Heart left ventricle (tissue), 16 donors: Measurements from ENCODE around the gene RPGR. TPM values are rescaled to one million over a fixed set of nuclear protein-coding genes. Genes with fewer than 3 reads are reported as not detected.

Experiments
- ATAC-seq, 4 donors: fragments of 200-7000 bp; cut with Tn5 transposase; one replicate each; pipeline ENCODE4 v1.9.1; 2020 to 2022; ENCODE audit warnings: moderate library complexity in 4 of 4, mild to moderate bottlenecking in 3 of 4, moderate number of reproducible peaks in 1 of 4
- DNase-seq, 5 donors: peaks; one replicate each; pipeline ENCODE4 v3.0.0-alpha.2; 2020
- H3K27ac ChIP-seq, 12 donors: fragments of 200-600 bp; sonication (generic) in 4 of 12; one replicate each; pipeline versions ENCODE4 v1.5.0 to v1.8.0; 2016 to 2022; ENCODE audit warnings: mild to moderate bottlenecking in 2 of 12
- H3K27me3 ChIP-seq, 9 donors: fragments of 200-600 bp; sonication (generic) in 2 of 9; one replicate each; pipeline versions ENCODE4 v1.5.1 to v1.8.0; 2016 to 2022; ENCODE audit warnings: mild to moderate bottlenecking in 3 of 9
- H3K36me3 ChIP-seq, 9 donors: fragments of 200-600 bp; sonication (generic) in 2 of 9; one replicate each; pipeline versions ENCODE4 v1.5.0 to v1.8.0; 2018 to 2022; ENCODE audit warnings: mild to moderate bottlenecking in 2 of 9
- H3K4me1 ChIP-seq, 12 donors: fragments of 200-600 bp; sonication (generic) in 4 of 12; one replicate each; pipeline versions ENCODE4 v1.5.0 to v1.8.0; 2016 to 2022; ENCODE audit warnings: mild to moderate bottlenecking in 3 of 12
- H3K4me3 ChIP-seq, 12 donors: fragments of 200-600 bp; sonication (generic) in 4 of 12; one replicate each; pipeline versions ENCODE4 v1.5.0 to v1.8.0; 2017 to 2022; ENCODE audit warnings: mild to moderate bottlenecking in 9 of 12, moderate library complexity in 4 of 12
- H3K9me3 ChIP-seq, 12 donors: fragments of 200-600 bp; sonication (generic) in 4 of 12; one replicate each; pipeline versions ENCODE4 v1.5.0 to v1.8.0; 2016 to 2022; ENCODE audit warnings: mild to moderate bottlenecking in 1 of 12
- CTCF ChIP-seq, 12 donors: fragments of 200-600 bp; sonication (generic) in 4 of 12; IDR thresholded peaks; one replicate each; pipeline versions ENCODE4 v1.5.0 to v1.8.0; 2018 to 2022; ENCODE audit warnings: antibody characterized with exemption in 12 of 12, mild to moderate bottlenecking in 5 of 12
- POLR2A ChIP-seq, 2 donors: fragments of 450-650 bp; IDR thresholded peaks; one replicate each; pipeline ENCODE4 v1.6.1; 2017; ENCODE audit warnings: antibody characterized with exemption in 2 of 2, mild to moderate bottlenecking in 2 of 2, moderate library complexity in 2 of 2
- WGBS, 4 donors: extraction: QIAGEN DNeasy Blood & Tissue Kit in 2 of 4; methylation state at CpG; one replicate each; pipeline versions ENCODE4 v1.1.5 to v1.1.7; 2013 to 2018; 5-methylcytosine and 5-hydroxymethylcytosine counted together
- intact Hi-C, 10 donors: fragments of 100-400 bp; cut with DNase I; formaldehyde crosslinking; loops; one replicate each; pipeline versions ENCODE4 v1.11.1 to v1.14.2; 2022
- polyA plus RNA-seq, 2 donors: library from polyadenylated mRNA; stranded (reverse); fragments of 200-250 nt; gene quantifications; one replicate each; pipeline ENCODE4 v1.2.3, GENCODE V29; 2013
- total RNA-seq, 9 donors: library from RNA; depleted of rRNA in 2 of 9; stranded (reverse); fragments of >200 nt in 2 of 9; fragmentation: NEBNext Ultra II Directional in 3 of 9; extraction: Animal tissue kit (Norgen Biotek cat#: 25700) in 3 of 9; gene quantifications; one replicate each; pipeline versions ENCODE4 v1.1.0 to v1.2.4, GENCODE V29; 2016 to 2023
- donor health status: ischemic (EF 13 %, LVEDD 7.1; RV severe dilation, severe dysfunction).
- donor health status: healthy with polysubstance abuse.
- donor health status: DM: no; HTN: yes; CAD: no.
- donor health status: DM: no; HTN: no; CAD: no.
- donor health status: ischemic (EF 25% LVEDD 6.9; RV normal size, moderate dysfunction).
- donor health status: ischemic (EF 25% LVEDD 5.7; RV mildly dilated, moderate dysfunction).
- donor health status: healthy.
- donor health status: DM: yes; HTN: yes; CAD: no.
- donor health status: ischemic (EF 35%, LVEDD 5.7; RV mildly dilated, moderate dysfunction).
- donor health status: nonischemic (EF 11% LVEDD 7.7; RV severe dilation, severe dysfunction).
- donor health status: DM: yes; HTN: yes; CAD: no.
- donor health status: PGD.
- donor health status: ischemic (EF 29% LVEDD 5.4; RV normal size, mild dysfunction).
- donor health status: nonischemic (EF 23%, LVEDD 6.1; RV moderate dilation, normal function).

Gene RPGR
- total and polyA plus RNA-seq, 11 donors: 4.1 to 13.0 (median 6.9) TPM

- TF ChIP-seq CTCF (IDR thresholded peaks at IDR 0.05) (no peak), POLR2A (IDR thresholded peaks at IDR 0.05) (no peak)
- WGBS, 4 donors: 62 to 73% (median 63%) methylated on average over 3 of the region's 3 CpGs
- Histone ChIP-seq H3K4me1 (peaks cover 0 to 13% (median 0%) of the 10 kb centered on the region in 12 donors), H3K27me3 (peaks cover 0 to 3% (median 0%) of the 10 kb centered on the region in 9 donors), H3K9me3 (no peaks in the 10 kb centered on the region), H3K27ac (peak overlapping the region in 10 of 12 donors; percentile 58 to 86 (median 80)), H3K36me3 (no peaks in the 10 kb centered on the region), H3K4me3 (peak overlapping the region in 10 of 12 donors; percentile 54 to 88 (median 70))
- no peak for DNase-seq
- no peak for ATAC-seq
- intact Hi-C loops: loop anchor here in 4 of 10 donors (5.0 to 10.0 kb wide), 2 partner anchors 399 to 401 kb away; no protein-coding TSS in a partner anchor
Measured at GRCh38 chrX:38326086-38326485, 1.2 kb downstream of the RPGR start.

- no peak for DNase-seq
Measured at GRCh38 chrX:38320819-38321218, 6.5 kb downstream of the RPGR start.

GRCh38 chrX:38318606-38319005 lies 8.7 kb downstream of the RPGR start:
- intact Hi-C loops: no loop called here
- Histone ChIP-seq H3K36me3 (peaks cover 0 to 31% (median 2%) of the 10 kb centered on the region in 9 donors), H3K27ac (no peak overlapping the region), H3K9me3 (no peaks in the 10 kb centered on the region), H3K27me3 (peaks cover 0 to 3% (median 0%) of the 10 kb centered on the region in 9 donors), H3K4me1 (no peaks in the 10 kb centered on the region), H3K4me3 (no peak overlapping the region)
- TF ChIP-seq POLR2A (IDR thresholded peaks at IDR 0.05) (no peak), CTCF (IDR thresholded peaks at IDR 0.05) (no peak)
- no peak for DNase-seq
- 84 to 88% (median 87%) methylated on average over 4 of the region's 4 CpGs for WGBS, 4 donors
- no peak for ATAC-seq

More at GRCh38 chrX:38320819-38321218, 6.5 kb downstream of the RPGR start:
- TF ChIP-seq POLR2A (IDR thresholded peaks at IDR 0.05) (no peak), CTCF (IDR thresholded peaks at IDR 0.05) (no peak)
- Histone ChIP-seq H3K27me3 (peaks cover 0 to 3% (median 0%) of the 10 kb centered on the region in 9 donors), H3K36me3 (peaks cover 0 to 30% (median 2%) of the 10 kb centered on the region in 9 donors), H3K4me1 (peaks cover 0 to 2% (median 0%) of the 10 kb centered on the region in 12 donors), H3K27ac (no peak overlapping the region), H3K9me3 (no peaks in the 10 kb centered on the region), H3K4me3 (no peak overlapping the region)
- intact Hi-C loops: loop anchor here in 2 of 10 donors (10.0 kb wide), 1 partner anchor 396 kb away; no protein-coding TSS in a partner anchor
- 79 to 96% (median 87%) methylated on average over 5 of the region's 5 CpGs for WGBS, 4 donors
- no peak for ATAC-seq

GRCh38 chrX:38318196-38318595 lies 9.1 kb downstream of the RPGR start:
- Histone ChIP-seq H3K36me3 (peaks cover 0 to 31% (median 2%) of the 10 kb centered on the region in 9 donors), H3K4me1 (no peaks in the 10 kb centered on the region), H3K4me3 (no peak overlapping the region), H3K27ac (no peak overlapping the region), H3K9me3 (no peaks in the 10 kb centered on the region), H3K27me3 (peaks cover 0 to under 1% (median 0%) of the 10 kb centered on the region in 9 donors)
- ATAC-seq (no peak), DNase-seq (no peak)
- WGBS, 4 donors: 63 to 95% (median 79%) methylated on average over 3 of the region's 3 CpGs
- no peak for TF ChIP-seq CTCF (IDR thresholded peaks at IDR 0.05)
- no peak for TF ChIP-seq POLR2A (IDR thresholded peaks at IDR 0.05)
- intact Hi-C loops: no loop called here
